Natural killer cell (primary cell): ENCODE measurements around the gene ETV2. TPM values are rescaled to one million over a fixed set of nuclear protein-coding genes. Genes with fewer than 3 reads are reported as not detected.
"Not testable (repeated sequence)": the region's sequence is repeated elsewhere in the genome, so short reads cannot be mapped to it uniquely, and the experiment has no call there.

Source experiments
- ATAC-seq, 3 donors: fragments of 150-1000 bp in 2 of 3; fragments of 200-7000 bp in 1 of 3; cut with Tn5 transposase; 1 replicate in 1 of 3; 2 replicates in 2 of 3; pipeline ENCODE4 v1.10.0; 2021; ENCODE audit warnings: mild to moderate bottlenecking in 2 of 3, moderate library complexity in 2 of 3
- DNase-seq, 2 donors: peaks; one replicate each; pipeline versions ENCODE4 v3.0.0 to v3.0.0-alpha.2; 2013 to 2021; ENCODE audit warnings: mixed read lengths in 1 of 2
- H3K27ac ChIP-seq: one replicate; pipeline ENCODE4 v1.5.1; 2013; ENCODE audit warnings: mild to moderate bottlenecking, low read length
- H3K27me3 ChIP-seq: one replicate; pipeline ENCODE4 v1.6.1; 2013; ENCODE audit warnings: low read length; ENCODE audit not compliant: control insufficient read depth, insufficient read depth
- H3K36me3 ChIP-seq: one replicate; pipeline ENCODE4 v1.6.1; 2013; ENCODE audit warnings: low read length; ENCODE audit not compliant: control insufficient read depth, insufficient read depth
- H3K4me1 ChIP-seq: one replicate; pipeline ENCODE4 v1.6.1; 2013; ENCODE audit warnings: low read length; ENCODE audit not compliant: control insufficient read depth, insufficient read depth
- H3K4me3 ChIP-seq: one replicate; pipeline ENCODE4 v1.5.1; 2013; ENCODE audit warnings: low read length
- H3K9me3 ChIP-seq: one replicate; pipeline ENCODE4 v1.6.1; 2013; ENCODE audit warnings: low read length; ENCODE audit not compliant: control insufficient read depth, insufficient read depth
- H3K27ac Mint-ChIP-seq, 2 donors: one replicate each; pipeline ENCODE4 v1.8.0; 2022; ENCODE audit warnings: mild to moderate bottlenecking in 2 of 2, mixed read lengths in 2 of 2, moderate library complexity in 1 of 2
- H3K27me3 Mint-ChIP-seq, 2 donors: one replicate each; pipeline ENCODE4 v1.8.0; 2022; ENCODE audit warnings: low read depth in 2 of 2, mixed read lengths in 2 of 2
- H3K36me3 Mint-ChIP-seq: one replicate; pipeline ENCODE4 v1.8.0; 2022; ENCODE audit warnings: mixed read lengths
- H3K4me1 Mint-ChIP-seq, 2 donors: one replicate each; pipeline ENCODE4 v1.8.0; 2022; ENCODE audit warnings: mixed read lengths in 2 of 2
- H3K4me3 Mint-ChIP-seq: one replicate; pipeline ENCODE4 v1.8.0; 2022; ENCODE audit warnings: mild to moderate bottlenecking, moderate library complexity, mixed read lengths
- H3K9me3 Mint-ChIP-seq, 2 donors: one replicate each; pipeline ENCODE4 v1.8.0; 2022; ENCODE audit warnings: mixed read lengths in 2 of 2
- CTCF ChIP-seq: fragments of 200-600 bp; IDR thresholded peaks from one replicate; pipeline ENCODE4 v1.8.0; 2022; ENCODE audit warnings: antibody characterized with exemption
- WGBS: methylation state at CpG from one replicate; pipeline ENCODE4 v1.1.7; 2013; ENCODE audit warnings: missing lambda C conversion rate; ENCODE audit not compliant: insufficient coverage; 5-methylcytosine and 5-hydroxymethylcytosine counted together
- intact Hi-C: fragments of 100-400 bp; cut with micrococcal nuclease; formaldehyde crosslinking; loops from one replicate; pipeline ENCODE4 v1.14.2; 2022
- total RNA-seq, 4 donors: library from RNA; stranded (reverse); fragments of 120-200 nt in 1 of 4; gene quantifications; one replicate each; pipeline versions ENCODE4 v1.2.3 to v1.2.4, GENCODE V29; 2013 to 2022

The ETV2 gene
- total RNA-seq, 3 donors from 2014 or later (not counting 1 experiment from before 2014, with no cell fraction given): 0.48 to 2.0 (median 0.87) TPM

- Histone ChIP-seq H3K4me3 (peak overlapping the region; percentile 43), H3K27ac (no peak overlapping the region), H3K4me1 (peaks cover 12% of the 10 kb centered on the region), H3K9me3 (no peaks in the 10 kb centered on the region), H3K36me3 (no peaks in the 10 kb centered on the region), H3K27me3 (peaks cover 11% of the 10 kb centered on the region)
- Mint-ChIP-seq H3K4me3 (peak overlapping the region; percentile 79), H3K27ac (peak overlapping the region in 1 of 2 donors; percentile 49), H3K36me3 (no peaks in the 10 kb centered on the region), H3K9me3 (no peaks in the 10 kb centered on the region), H3K4me1 (peaks cover 0 to 8% of the 10 kb centered on the region in 2 donors), H3K27me3 (peaks cover 34 to 39% of the 10 kb centered on the region in 2 donors)
- DNase-seq (peak in 1 of 2 donors; percentile 66), ATAC-seq (peak; percentile 66 to 84 (median 83))
- no peak for TF ChIP-seq CTCF
- intact Hi-C loops: no loop called here
- WGBS: 7% methylated on average over 39 of the region's 39 CpGs
Measured at GRCh38 chr19:35673121-35673804, 31.7 kb downstream of the ETV2 start.

GRCh38 chr19:35675589-35676140 is 34.1 kb downstream of the ETV2 start:
- WGBS: 85% methylated on average over 15 of the region's 15 CpGs
- Mint-ChIP-seq H3K27me3 (peaks cover 24 to 31% of the 10 kb centered on the region in 2 donors), H3K4me1 (peaks cover 0 to 8% of the 10 kb centered on the region in 2 donors), H3K4me3 (peak overlapping the region; percentile 3), H3K9me3 (no peaks in the 10 kb centered on the region), H3K27ac (no peak overlapping the region), H3K36me3 (no peaks in the 10 kb centered on the region)
- H3K27ac ChIP-seq: no peak overlapping the region
- no peak overlapping the region for H3K4me3 ChIP-seq
- peaks cover 8% of the 10 kb centered on the region for H3K27me3 ChIP-seq
- H3K4me1 ChIP-seq: peaks cover 12% of the 10 kb centered on the region
- H3K36me3 ChIP-seq: no peaks in the 10 kb centered on the region
- H3K9me3 ChIP-seq: no peaks in the 10 kb centered on the region
- DNase-seq (no peak), ATAC-seq (no peak)
- intact Hi-C loops: no loop called here
- TF ChIP-seq CTCF: no peak

- Histone ChIP-seq H3K27ac (no peak overlapping the region), H3K4me1 (no peaks in the 10 kb centered on the region), H3K27me3 (no peaks in the 10 kb centered on the region), H3K36me3 (no peaks in the 10 kb centered on the region), H3K9me3 (no peaks in the 10 kb centered on the region), H3K4me3 (no peak overlapping the region)
- H3K4me1 Mint-ChIP-seq: no peaks in the 10 kb centered on the region
- H3K4me3 Mint-ChIP-seq: no peak overlapping the region
- intact Hi-C loops: no loop called here
- H3K27ac Mint-ChIP-seq: no peak overlapping the region
- no peaks in the 10 kb centered on the region for H3K9me3 Mint-ChIP-seq
- DNase-seq (no peak), ATAC-seq (no peak)
- 100% methylated on average over 2 of the region's 4 CpGs for WGBS
- H3K36me3 Mint-ChIP-seq: no peaks in the 10 kb centered on the region
- no peak for TF ChIP-seq CTCF
- H3K27me3 Mint-ChIP-seq: no peaks in the 10 kb centered on the region
Measured at GRCh38 chr19:35689836-35690235, 48.3 kb downstream of the ETV2 start.

- ATAC-seq, H3K4me1 ChIP-seq, H3K36me3 ChIP-seq, H3K4me3 Mint-ChIP-seq, H3K4me3 ChIP-seq, intact Hi-C loops, H3K27ac ChIP-seq, H3K4me1 Mint-ChIP-seq, H3K27ac Mint-ChIP-seq, H3K9me3 Mint-ChIP-seq, H3K27me3 ChIP-seq, H3K9me3 ChIP-seq, H3K36me3 Mint-ChIP-seq, DNase-seq, H3K27me3 Mint-ChIP-seq: not testable (repeated sequence)
- 92% methylated on average over 37 of the region's 37 CpGs for WGBS
Measured at GRCh38 chr19:35691106-35691505, 49.6 kb downstream of the ETV2 start.
